ENCODE data around the gene SMIM30. TPM values are rescaled to one million over a fixed set of nuclear protein-coding genes. Genes with fewer than 3 reads are reported as not detected.

Gene SMIM30
- total RNA-seq, 1 experiment from 2014 or later, result 55.8 TPM

- no peak overlapping the region for H3K27ac ChIP-seq (ENCODE audit: low read depth, low read length)
- no peak overlapping the region for H3K4me3 ChIP-seq (replicated peaks in 1 of 2; ENCODE audit: low read depth in 1 of 2, low read length in 2 of 2)
- no peak for ATAC-seq
- CTCF ChIA-PET, result no interaction called here
- no peaks in the 10 kb centered on the region for H3K9me3 ChIP-seq (ENCODE audit: control insufficient read depth in 1 of 2, insufficient read depth in 1 of 2, low read depth in 1 of 2, low read length in 2 of 2)
- H3K9me2 ChIP-seq (ENCODE audit: insufficient read depth), result no peaks in the 10 kb centered on the region
- POLR2A ChIA-PET, result no interaction called here
- H3K4me2 ChIP-seq (ENCODE audit: low read length), result no peak overlapping the region
- no peak overlapping the region for H2AFZ ChIP-seq (ENCODE audit: low read depth, low read length, poor library complexity, severe bottlenecking)
- H3K9ac ChIP-seq (ENCODE audit: low read length), result no peak overlapping the region
- intact Hi-C loops (cut with micrococcal nuclease), result no loop called here
- RAD21 ChIA-PET (ENCODE audit: low non-redundant PET in 1 of 2, low total read pairs in 2 of 2, uncharacterized antibody in 2 of 2, unreplicated experiment in 2 of 2), result no interaction called here
- BruUV-seq (replicated peaks), result no TSS peak
- H3K27me3 ChIP-seq (ENCODE audit: insufficient read depth, low read length), result no peaks in the 10 kb centered on the region
- H3K36me3 ChIP-seq (ENCODE audit: control insufficient read depth in 1 of 2, insufficient read depth in 2 of 2, low read length in 2 of 2), result no peaks in the 10 kb centered on the region
- H4K20me1 ChIP-seq (ENCODE audit: insufficient read depth), result no peaks in the 10 kb centered on the region
- no peak for TF ChIP-seq EZH2 (IDR thresholded peaks at IDR 0.05)
- TF ChIP-seq ELF1 (IDR thresholded peaks at IDR 0.05; ENCODE audit: borderline replicate concordance, low read depth), result no peak
- TF ChIP-seq YY1 (IDR thresholded peaks at IDR 0.05; ENCODE audit: extremely low read depth, insufficient replicate concordance, low read depth, low read length), result no peak
- no peak for TF ChIP-seq POLR2A (IDR thresholded peaks at IDR 0.05; ENCODE audit: borderline replicate concordance, extremely low read depth, insufficient read depth, insufficient read length)
- TF ChIP-seq ZFX (IDR thresholded peaks at IDR 0.05), result no peak
- H3K79me2 ChIP-seq (ENCODE audit: insufficient read depth, low read length), result no peaks in the 10 kb centered on the region
- no peak for DNase-seq (ENCODE audit: low read depth, low spot score)
- H3K4me1 ChIP-seq (ENCODE audit: control insufficient read depth in 1 of 2, insufficient read depth in 2 of 2, low read length in 2 of 2), result no peaks in the 10 kb centered on the region
Measured at GRCh38 chr7:113083132-113083815, 35.1 kb downstream of the SMIM30 start.

GRCh38 chr7:113078331-113078730 is 40.0 kb downstream of the SMIM30 start:
- Histone ChIP-seq H3K27me3 (ENCODE audit: insufficient read depth, low read length) (no peaks in the 10 kb centered on the region), H3K36me3 (ENCODE audit: control insufficient read depth in 1 of 2, insufficient read depth in 2 of 2, low read length in 2 of 2) (no peaks in the 10 kb centered on the region), H2AFZ (ENCODE audit: low read depth, low read length, poor library complexity, severe bottlenecking) (no peak overlapping the region), H3K4me3 (replicated peaks in 1 of 2; ENCODE audit: low read depth in 1 of 2, low read length in 2 of 2) (no peak overlapping the region), H3K9me2 (ENCODE audit: insufficient read depth) (no peaks in the 10 kb centered on the region), H3K9me3 (ENCODE audit: control insufficient read depth in 1 of 2, insufficient read depth in 1 of 2, low read depth in 1 of 2, low read length in 2 of 2) (no peaks in the 10 kb centered on the region), H4K20me1 (ENCODE audit: insufficient read depth) (no peaks in the 10 kb centered on the region), H3K79me2 (ENCODE audit: insufficient read depth, low read length) (no peaks in the 10 kb centered on the region), H3K27ac (ENCODE audit: low read depth, low read length) (no peak overlapping the region), H3K9ac (ENCODE audit: low read length) (no peak overlapping the region), H3K4me1 (ENCODE audit: control insufficient read depth in 1 of 2, insufficient read depth in 2 of 2, low read length in 2 of 2) (no peaks in the 10 kb centered on the region), H3K4me2 (ENCODE audit: low read length) (no peak overlapping the region)
- TF ChIP-seq ELF1 (IDR thresholded peaks at IDR 0.05; ENCODE audit: borderline replicate concordance, low read depth) (no peak), EGR1 (IDR thresholded peaks at IDR 0.05; ENCODE audit: low read depth) (no peak), SRF (IDR thresholded peaks at IDR 0.05; ENCODE audit: low read depth) (no peak), ZBTB33 (IDR thresholded peaks at IDR 0.05; ENCODE audit: extremely low read depth, insufficient replicate concordance, low read length) (no peak), TCF7L2 (IDR thresholded peaks at IDR 0.05; ENCODE audit: borderline replicate concordance, extremely low read depth, insufficient read depth, insufficient read length) (no peak), MAX (IDR thresholded peaks at IDR 0.05) (no peak), FOSL1 (IDR thresholded peaks at IDR 0.05; ENCODE audit: low read depth) (no peak), SP1 (IDR thresholded peaks at IDR 0.05; ENCODE audit: low read depth) (no peak), JUND (IDR thresholded peaks at IDR 0.05) (no peak), EZH2 (IDR thresholded peaks at IDR 0.05) (no peak), POLR2AphosphoS5 (IDR thresholded peaks at IDR 0.05; ENCODE audit: low read depth, low read length) (no peak), ZFX (IDR thresholded peaks at IDR 0.05) (no peak)
- DNase-seq (ENCODE audit: low read depth, low spot score) (no peak), ATAC-seq (no peak)
- intact Hi-C loops (cut with micrococcal nuclease), result no loop called here
- no TSS peak for BruUV-seq (replicated peaks)
- ChIA-PET CTCF (no interaction called here), RAD21 (ENCODE audit: low non-redundant PET in 1 of 2, low total read pairs in 2 of 2, uncharacterized antibody in 2 of 2, unreplicated experiment in 2 of 2) (no interaction called here), POLR2A (no interaction called here)
